SK-N-SH treated with all-trans-retinoic acid at 6 μM for 48 hours (cell line): ENCODE data around the gene GAS2L3.

Experiments used
- ARNTL ChIP-seq: fragments of 450-650 bp; formaldehyde crosslinking; IDR thresholded peaks from 2 replicates; pipeline ENCODE4 v1.5.0; 2020; ENCODE audit warnings: low read depth, mild to moderate bottlenecking, moderate library complexity, borderline replicate concordance
- PATZ1 ChIP-seq: fragments of 250-450 bp; sonication (Bioruptor Pico); IDR thresholded peaks from 2 replicates; pipeline ENCODE4 v1.8.0; 2020; ENCODE audit warnings: mild to moderate bottlenecking, moderate library complexity, borderline replicate concordance
- POU6F1 ChIP-seq: fragments of 250-450 bp; sonication (Bioruptor Pico); IDR thresholded peaks from 2 replicates; pipeline ENCODE4 v1.8.0; 2021; ENCODE audit warnings: low read depth, mild to moderate bottlenecking, moderate library complexity, borderline replicate concordance
- ZFP3 ChIP-seq: fragments of 250-450 bp; sonication (Bioruptor Pico); IDR thresholded peaks from 2 replicates; pipeline ENCODE4 v1.5.0; 2020; ENCODE audit warnings: mild to moderate bottlenecking, moderate library complexity

GRCh38 chr12:100624571-100624970, 51.1 kb downstream of the GAS2L3 start:
- TF ChIP-seq ARNTL (CRISPR knock-in tag) = no peak
- no peak for TF ChIP-seq PATZ1
- no peak for TF ChIP-seq ZFP3 (CRISPR knock-in tag)
- no peak for TF ChIP-seq POU6F1
